VCaP (cell line): ENCODE results near the gene SETD3.

Source experiments
- H3K27ac ChIP-seq: fragments of 450-650 bp; 2 replicates; pipeline ENCODE4 v1.5.1; 2017
- CTCF ChIP-seq: fragments of 450-650 bp; conservative IDR thresholded peaks from 2 replicates; pipeline ENCODE4 v1.5.1; 2017; ENCODE audit warnings: mild to moderate bottlenecking, moderate library complexity

The SETD3 gene

GRCh38 chr14:99408971-99409289 is 71.7 kb downstream of the SETD3 start:
- TF ChIP-seq CTCF = no peak

GRCh38 chr14:99408286-99408970 is 72.2 kb downstream of the SETD3 start:
- no peak for TF ChIP-seq CTCF
- no peak overlapping the region for H3K27ac ChIP-seq

More at GRCh38 chr14:99408971-99409289, 71.7 kb downstream of the SETD3 start:
- no peak overlapping the region for H3K27ac ChIP-seq

GRCh38 chr14:99407416-99407815 is 73.2 kb downstream of the SETD3 start:
- H3K27ac ChIP-seq = no peak overlapping the region
- no peak for TF ChIP-seq CTCF

GRCh38 chr14:99402950-99403349 is 77.7 kb downstream of the SETD3 start:
- TF ChIP-seq CTCF = no peak

GRCh38 chr14:99402285-99402648 is 78.4 kb downstream of the SETD3 start:
- TF ChIP-seq CTCF = no peak
- H3K27ac ChIP-seq = no peak overlapping the region

More at GRCh38 chr14:99402950-99403349, 77.7 kb downstream of the SETD3 start:
- no peak overlapping the region for H3K27ac ChIP-seq

- no peak for TF ChIP-seq CTCF
- no peak overlapping the region for H3K27ac ChIP-seq
Measured at GRCh38 chr14:99401621-99402284, 78.9 kb downstream of the SETD3 start.

GRCh38 chr14:99401211-99401610 is 79.4 kb downstream of the SETD3 start:
- no peak for TF ChIP-seq CTCF
- no peak overlapping the region for H3K27ac ChIP-seq
